Spinal cord (tissue), 10 donors: ENCODE data around the gene TRMT10B. TPM values are rescaled to one million over a fixed set of nuclear protein-coding genes. Genes with fewer than 3 reads are reported as not detected.
"Not testable (repeated sequence)": the region's sequence is repeated elsewhere in the genome, so short reads cannot be mapped to it uniquely, and the experiment has no call there.

Experiments used
- DNase-seq, 6 donors: peaks; one replicate each; pipeline versions ENCODE4 v3.0.0 to v3.0.0-alpha.2; 2013 to 2015; ENCODE audit warnings: low spot score in 6 of 6, low read depth in 4 of 6
- H3K27ac ChIP-seq: one replicate; pipeline ENCODE4 v1.5.1; 2013; ENCODE audit warnings: low read depth, low read length, control low read depth
- H3K27me3 ChIP-seq: one replicate; pipeline ENCODE4 v1.6.1; 2013; ENCODE audit warnings: low read length; ENCODE audit not compliant: control insufficient read depth, insufficient read depth
- H3K36me3 ChIP-seq: one replicate; pipeline ENCODE4 v1.6.1; 2013; ENCODE audit warnings: low read length; ENCODE audit not compliant: control insufficient read depth, insufficient read depth
- H3K4me1 ChIP-seq: one replicate; pipeline ENCODE4 v1.6.1; 2013; ENCODE audit warnings: low read length; ENCODE audit not compliant: control insufficient read depth, insufficient read depth
- H3K4me3 ChIP-seq: one replicate; pipeline ENCODE4 v1.5.1; 2013; ENCODE audit warnings: low read depth, low read length, control low read depth
- H3K9me3 ChIP-seq: one replicate; pipeline ENCODE4 v1.6.1; 2013; ENCODE audit warnings: low read length; ENCODE audit not compliant: control insufficient read depth, insufficient read depth
- WGBS: methylation state at CpG from one replicate; pipeline ENCODE4 v1.1.5; 2013; ENCODE audit warnings: missing lambda C conversion rate; ENCODE audit not compliant: insufficient coverage; 5-methylcytosine and 5-hydroxymethylcytosine counted together
- polyA plus RNA-seq, 2 donors: library from polyadenylated mRNA; unstranded; fragments of 120-200 nt; gene quantifications; one replicate each; pipeline ENCODE4 v1.2.1, GENCODE V29; 2013; ENCODE audit not compliant: insufficient read length in 2 of 2
- total RNA-seq, 2 donors: library from RNA; depleted of rRNA in 1 of 2; stranded (reverse); fragments of 120-200 nt in 1 of 2; fragments of >200 nt in 1 of 2; gene quantifications; one replicate each; pipeline versions ENCODE4 v1.2.3 to v1.2.4, GENCODE V29; 2013 to 2014
- donor health status: healthy.

TRMT10B gene
- total and polyA plus RNA-seq, 4 donors, result 4.8 to 22.5 (median 11.7) TPM

DNA sequence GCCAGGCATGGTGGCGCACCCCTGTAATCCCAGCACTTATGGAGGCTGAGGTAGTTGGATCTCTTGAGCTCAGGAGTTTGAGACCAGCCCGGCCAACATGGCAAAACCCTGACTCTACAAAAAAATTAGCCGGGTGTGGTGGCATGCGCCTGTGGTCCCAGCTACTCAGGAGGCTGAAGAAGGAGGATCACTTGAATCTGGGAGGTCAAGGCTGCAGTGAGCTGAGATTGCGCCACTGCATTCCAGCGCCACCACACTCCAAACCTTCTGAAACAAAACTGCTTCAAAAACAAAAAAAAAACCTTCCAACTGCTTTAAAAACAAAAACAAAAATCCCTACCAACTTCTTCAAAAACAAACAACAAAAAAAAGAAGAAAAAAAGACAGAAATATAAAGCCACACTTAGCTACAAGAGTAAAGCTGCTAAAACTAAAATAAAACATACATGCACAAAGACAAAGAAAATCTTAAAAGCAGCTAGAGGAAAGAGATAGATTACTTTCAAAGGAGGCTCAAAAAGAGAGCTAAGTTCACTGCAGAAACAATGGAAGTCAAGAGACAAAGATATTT is 58.4 kb downstream of the TRMT10B start:
- DNase-seq, result no peak
- H3K9me3 ChIP-seq, result no peaks in the 10 kb centered on the region
- H3K27ac ChIP-seq, result no peak overlapping the region
- no peaks in the 10 kb centered on the region for H3K27me3 ChIP-seq
- H3K4me1 ChIP-seq, result no peaks in the 10 kb centered on the region
- WGBS, result 100% methylated on average over 3 of the region's 6 CpGs
- no peaks in the 10 kb centered on the region for H3K36me3 ChIP-seq
- H3K4me3 ChIP-seq, result no peak overlapping the region

DNA sequence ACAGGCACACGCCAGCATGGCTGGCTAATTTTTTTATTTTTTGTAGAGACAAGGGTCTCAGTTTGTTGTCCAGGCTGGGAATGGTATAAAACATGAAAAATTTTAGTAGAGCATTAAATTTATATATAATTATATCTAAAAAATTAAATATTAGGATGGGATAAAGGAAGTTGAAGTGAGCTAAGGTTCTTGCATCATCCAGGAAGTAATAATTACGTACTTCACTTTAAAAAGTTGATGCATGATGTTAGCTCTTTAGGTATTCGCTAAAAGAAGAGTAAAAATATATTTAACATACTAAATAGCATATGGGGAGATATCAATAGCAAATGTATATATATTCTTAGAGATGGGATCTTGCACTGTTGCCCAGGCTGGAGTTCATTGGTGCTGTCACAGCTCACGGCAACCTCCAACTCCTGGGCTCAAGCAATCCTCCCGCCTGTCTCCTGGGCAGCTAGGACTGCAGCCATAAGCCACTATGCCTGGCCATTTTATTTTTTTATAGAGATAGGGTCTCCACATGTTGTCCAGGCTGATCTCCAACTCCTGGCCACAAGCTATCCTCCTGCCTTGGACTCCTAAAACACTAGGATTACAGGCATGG is 59.3 kb downstream of the TRMT10B start:
- H3K9me3 ChIP-seq, result no peaks in the 10 kb centered on the region
- WGBS, result 100% methylated on average over 1 of the region's 5 CpGs
- no peak overlapping the region for H3K27ac ChIP-seq
- no peaks in the 10 kb centered on the region for H3K27me3 ChIP-seq
- no peak overlapping the region for H3K4me3 ChIP-seq
- H3K4me1 ChIP-seq, result no peaks in the 10 kb centered on the region
- no peak for DNase-seq
- no peaks in the 10 kb centered on the region for H3K36me3 ChIP-seq

- no peak for DNase-seq
- no peaks in the 10 kb centered on the region for H3K9me3 ChIP-seq
- no peaks in the 10 kb centered on the region for H3K36me3 ChIP-seq
- WGBS, result no CpG with 5 or more reads among the region's 2 CpGs
- H3K27me3 ChIP-seq, result no peaks in the 10 kb centered on the region
- H3K4me1 ChIP-seq, result no peaks in the 10 kb centered on the region
- no peak overlapping the region for H3K27ac ChIP-seq
- no peak overlapping the region for H3K4me3 ChIP-seq
Observed at GRCh38 chr9:37818849-37819248, 65.2 kb downstream of the TRMT10B start.

DNA sequence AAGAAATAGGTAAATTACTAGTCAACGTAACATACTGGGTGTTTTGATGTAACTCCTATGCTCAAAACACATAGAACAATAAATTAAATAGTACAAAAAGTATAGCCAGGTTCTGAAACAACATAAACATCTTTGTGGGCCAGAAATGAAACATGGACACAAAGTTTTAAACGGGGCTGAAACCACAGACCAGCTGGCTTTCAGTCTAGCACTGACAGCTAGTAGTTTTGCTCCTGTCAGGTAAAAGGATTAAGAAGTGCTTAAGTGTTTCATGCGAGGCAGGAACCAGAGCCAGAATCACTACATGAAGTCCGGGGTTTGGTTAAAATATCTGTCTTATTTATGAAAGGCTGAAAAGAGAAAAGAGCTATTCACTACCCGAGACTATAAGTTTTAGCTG is 66.5 kb downstream of the TRMT10B start:
- no peak for DNase-seq
- 100% methylated on average over 1 of the region's 5 CpGs for WGBS
- Histone ChIP-seq H3K27me3 (no peaks in the 10 kb centered on the region), H3K4me1 (no peaks in the 10 kb centered on the region), H3K9me3 (no peaks in the 10 kb centered on the region), H3K36me3 (no peaks in the 10 kb centered on the region), H3K4me3 (no peak overlapping the region), H3K27ac (no peak overlapping the region)

- not testable (repeated sequence) for H3K27ac ChIP-seq, H3K27me3 ChIP-seq, H3K4me1 ChIP-seq, DNase-seq, H3K9me3 ChIP-seq, H3K4me3 ChIP-seq
- peaks cover 17% of the 10 kb centered on the region for H3K36me3 ChIP-seq
- WGBS, result 100% methylated on average over 1 of the region's 2 CpGs
Observed at GRCh38 chr9:37825174-37825573, 71.6 kb downstream of the TRMT10B start.

DNA sequence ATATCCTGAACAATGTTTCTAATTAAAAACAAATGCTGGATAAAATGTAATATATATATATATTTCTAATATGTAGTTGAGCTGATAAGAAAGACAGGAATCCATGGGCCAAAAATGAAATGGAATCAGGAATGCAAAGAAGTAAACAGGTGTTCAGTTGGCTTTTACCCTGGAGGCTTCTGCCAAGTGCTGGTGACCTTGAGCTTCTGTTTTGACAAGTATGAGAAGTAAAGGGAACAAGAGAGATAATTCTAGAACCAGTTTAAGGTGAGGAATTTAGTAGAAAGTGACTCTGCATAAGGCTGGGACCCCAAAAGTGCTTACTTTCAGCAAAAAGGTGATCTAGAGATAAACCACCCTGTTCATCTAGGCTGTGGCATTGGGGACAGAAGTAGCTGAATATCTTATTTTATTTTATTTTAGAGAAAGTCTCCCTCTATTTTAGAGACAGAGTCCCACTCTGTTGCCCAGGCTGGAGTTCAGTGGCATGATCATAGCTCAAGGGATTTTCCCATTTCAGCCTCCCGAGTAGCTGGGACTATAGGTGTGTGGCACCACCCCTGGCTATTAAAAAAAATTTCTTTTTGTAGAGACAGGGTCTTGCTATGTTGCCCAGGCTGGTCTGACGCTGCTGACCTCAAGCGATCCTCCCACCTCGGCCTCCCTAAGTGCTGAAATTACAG is 74.0 kb downstream of the TRMT10B start:
- no peaks in the 10 kb centered on the region for H3K27me3 ChIP-seq
- H3K27ac ChIP-seq, result no peak overlapping the region
- peaks cover 17% of the 10 kb centered on the region for H3K36me3 ChIP-seq
- no peak for DNase-seq
- no peak overlapping the region for H3K4me3 ChIP-seq
- H3K9me3 ChIP-seq, result no peaks in the 10 kb centered on the region
- WGBS, result 93% methylated on average over 4 of the region's 4 CpGs
- no peaks in the 10 kb centered on the region for H3K4me1 ChIP-seq

Other genes starting within 250 kb of the TRMT10B start
- 10 to 100 TPM; 15.3 to 17.2 TPM for gene FBXO10, start 177.4 kb upstream of the TRMT10B start, total RNA-seq
- gene FBXO10, start 177.4 kb upstream of the TRMT10B start, polyA plus RNA-seq, result 10 to 100 TPM; 17.4 to 23.4 TPM
- gene TOMM5, start 161.2 kb upstream of the TRMT10B start, total RNA-seq, result 100 to 1,000 TPM in 1 of 2 donors, 10 to 100 TPM in 1; 99.8 to 130 TPM
- 100 to 1,000 TPM; 105 to 115 TPM for gene TOMM5, start 161.2 kb upstream of the TRMT10B start, polyA plus RNA-seq
- 1 to 10 TPM; 2.7 to 8.9 TPM for gene FRMPD1, start 102.9 kb upstream of the TRMT10B start, total RNA-seq
- 1 to 10 TPM; 5.4 to 6.1 TPM for gene FRMPD1, start 102.9 kb upstream of the TRMT10B start, polyA plus RNA-seq
- gene EXOSC3, start 31.3 kb downstream of the TRMT10B start, total RNA-seq, result 10 to 100 TPM; 33.9 to 41.7 TPM
- 10 to 100 TPM; 24.3 to 28.0 TPM for gene EXOSC3, start 31.3 kb downstream of the TRMT10B start, polyA plus RNA-seq
- 10 to 100 TPM; 19.1 to 31.0 TPM for gene DCAF10, start 47.0 kb downstream of the TRMT10B start, total RNA-seq
- gene DCAF10, start 47.0 kb downstream of the TRMT10B start, polyA plus RNA-seq, result 10 to 100 TPM; 22.3 to 24.2 TPM
- gene SLC25A51, start 150.3 kb downstream of the TRMT10B start, total RNA-seq, result 10 to 100 TPM; 37.0 to 56.3 TPM
- 10 to 100 TPM; 19.8 to 22.2 TPM for gene SLC25A51, start 150.3 kb downstream of the TRMT10B start, polyA plus RNA-seq